Measurements from ENCODE around the gene UNC13A.

Gene UNC13A

DNA sequence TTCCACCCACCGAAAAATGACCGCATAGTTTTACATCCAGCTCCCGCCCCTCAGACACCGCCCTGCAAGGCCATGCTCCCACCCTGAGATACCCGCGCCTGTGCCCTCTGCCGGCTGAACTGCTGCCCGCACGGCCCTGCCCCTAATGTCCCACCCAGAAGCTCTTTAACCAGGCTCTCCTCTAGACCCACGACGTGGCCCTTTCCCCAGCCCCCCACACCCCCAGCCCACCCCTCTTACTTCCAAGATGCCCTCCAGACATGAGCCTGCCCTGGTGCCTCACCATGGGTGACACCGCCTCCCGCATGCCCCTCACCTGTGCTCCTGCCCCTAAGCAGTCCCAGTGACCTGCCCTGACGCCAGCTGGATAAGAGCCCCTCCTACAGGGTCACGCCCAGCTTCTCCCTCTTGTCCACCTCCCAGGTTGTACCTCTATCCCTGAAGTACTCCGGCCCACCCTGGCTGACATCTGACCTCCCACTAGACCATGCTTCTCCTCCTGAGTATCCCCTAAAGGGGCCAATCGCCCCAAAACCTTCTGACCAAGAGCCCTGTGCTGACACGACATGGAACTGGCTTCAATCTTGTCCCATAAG lies 81.5 kb downstream of the UNC13A start:
- Histone ChIP-seq H3K4me2 (ENCODE audit: low read depth, low read length, poor library complexity, severe bottlenecking) (peak overlapping the region; percentile 60), H3K9ac (ENCODE audit: low read length) (peak overlapping the region; percentile 57), H3K9me3 (ENCODE audit: insufficient read depth, low read length) (no peaks in the 10 kb centered on the region), H3K36me3 (ENCODE audit: low read length) (no peaks in the 10 kb centered on the region), H4K20me1 (ENCODE audit: low read depth, low read length) (no peaks in the 10 kb centered on the region), H3K4me3 (ENCODE audit: insufficient read depth, low read length, poor library complexity, severe bottlenecking) (peak overlapping the region; percentile 56), H3F3A (ENCODE audit: insufficient read depth) (0 out of 2 replicates have a peak, but pooled peaks cover 9% of the 10 kb centered on the region), H3K27ac (ENCODE audit: low read depth, low read length) (no peak overlapping the region), H3K79me2 (ENCODE audit: insufficient read depth, low read length) (no peaks in the 10 kb centered on the region), H3K9me2 (replicated peaks; ENCODE audit: insufficient read depth, low read length) (no peaks in the 10 kb centered on the region), H3K27me3 (ENCODE audit: low read length) (no peaks in the 10 kb centered on the region), H2AFZ (ENCODE audit: low read depth, low read length, severe bottlenecking) (peak overlapping the region; percentile 61)
- TF ChIP-seq EZH2phosphoT487 (conservative IDR thresholded peaks at IDR 0.05; ENCODE audit: low read length) = no peak
- no peak for TF ChIP-seq CTCF (IDR thresholded peaks at IDR 0.05; ENCODE audit: insufficient read depth, low read length, poor library complexity, severe bottlenecking)

DNA sequence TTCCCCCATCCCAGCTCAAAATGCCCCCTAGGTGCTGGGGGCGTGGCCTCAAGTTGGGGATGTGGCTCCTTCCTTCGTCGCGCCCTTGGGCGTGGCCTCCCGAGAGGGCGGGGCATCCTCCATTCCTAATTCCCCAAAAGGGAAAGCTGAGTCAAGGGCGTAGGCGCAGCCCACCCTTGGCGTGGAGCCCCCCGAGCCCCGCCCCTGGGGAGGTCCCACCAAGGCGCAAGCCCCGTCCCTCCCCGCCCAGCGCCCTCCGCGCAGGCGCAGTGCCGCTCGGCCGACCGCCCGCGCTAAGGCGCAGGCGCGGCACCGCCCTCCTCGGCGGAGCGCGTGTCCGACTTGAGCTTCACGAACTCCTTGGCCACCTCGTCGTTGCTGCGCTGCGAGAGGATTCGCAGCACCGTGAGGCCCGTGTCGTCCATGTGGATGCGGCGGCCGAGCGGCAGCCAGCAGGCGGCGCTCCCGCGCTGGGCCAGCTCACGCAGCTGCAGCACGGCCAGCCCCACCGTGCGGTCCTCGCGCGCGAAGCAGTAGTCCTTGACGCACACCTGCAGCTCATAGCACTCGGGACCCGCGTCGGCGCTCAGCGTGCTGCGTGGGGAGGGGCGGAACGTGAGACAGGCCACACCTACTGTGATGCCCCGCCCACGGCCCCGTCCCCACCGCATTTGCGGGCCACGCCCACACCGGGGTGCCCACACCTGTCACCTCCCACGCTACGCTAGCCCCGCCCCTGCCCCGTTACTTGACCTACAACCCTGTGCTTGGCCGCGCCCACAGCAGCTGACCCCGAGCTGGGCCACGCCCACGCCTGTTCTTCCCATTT lies 82.2 kb downstream of the UNC13A start:
- Histone ChIP-seq H3K9ac (ENCODE audit: low read length) (peak overlapping the region; percentile 57), H3K4me2 (ENCODE audit: low read depth, low read length, poor library complexity, severe bottlenecking) (peak overlapping the region; percentile 60), H3K79me2 (ENCODE audit: insufficient read depth, low read length) (no peaks in the 10 kb centered on the region), H3K4me3 (ENCODE audit: insufficient read depth, low read length, poor library complexity, severe bottlenecking) (peak overlapping the region; percentile 56), H2AFZ (ENCODE audit: low read depth, low read length, severe bottlenecking) (peak overlapping the region; percentile 63), H3K9me2 (replicated peaks; ENCODE audit: insufficient read depth, low read length) (no peaks in the 10 kb centered on the region), H3K9me3 (ENCODE audit: insufficient read depth, low read length) (no peaks in the 10 kb centered on the region), H3K36me3 (ENCODE audit: low read length) (no peaks in the 10 kb centered on the region), H3F3A (ENCODE audit: insufficient read depth) (0 out of 2 replicates have a peak, but pooled peaks cover 9% of the 10 kb centered on the region), H3K27me3 (ENCODE audit: low read length) (no peaks in the 10 kb centered on the region), H3K27ac (ENCODE audit: low read depth, low read length) (peak overlapping the region; percentile 76), H4K20me1 (ENCODE audit: low read depth, low read length) (no peaks in the 10 kb centered on the region)
- no peak for TF ChIP-seq EZH2phosphoT487 (conservative IDR thresholded peaks at IDR 0.05; ENCODE audit: low read length)
- TF ChIP-seq CTCF (IDR thresholded peaks at IDR 0.05; ENCODE audit: insufficient read depth, low read length, poor library complexity, severe bottlenecking) = peak; percentile 41

DNA sequence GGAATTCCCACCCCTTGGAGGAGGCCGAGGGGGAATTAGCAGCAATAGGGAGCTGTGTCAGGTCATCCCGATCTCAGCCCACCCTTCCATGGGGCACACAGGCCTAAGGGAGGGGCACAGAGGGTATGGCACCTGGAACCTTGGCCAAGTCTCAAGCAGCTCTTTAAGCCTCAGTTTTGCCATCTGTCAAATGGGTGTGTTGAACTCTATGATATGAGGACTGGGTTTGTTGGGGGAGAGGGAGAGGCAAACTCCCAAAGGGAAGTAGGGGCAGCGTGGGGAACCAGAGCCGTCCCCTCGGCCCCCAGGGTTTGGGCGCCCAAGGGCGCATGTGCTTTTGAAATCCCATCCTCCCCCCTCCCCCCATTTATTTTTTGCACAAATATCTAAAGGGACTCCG lies 83.0 kb downstream of the UNC13A start:
- Histone ChIP-seq H3K36me3 (ENCODE audit: low read length) (no peaks in the 10 kb centered on the region), H3K9ac (ENCODE audit: low read length) (no peak overlapping the region), H3F3A (ENCODE audit: insufficient read depth) (0 out of 2 replicates have a peak, but pooled peaks cover 9% of the 10 kb centered on the region), H3K4me3 (ENCODE audit: insufficient read depth, low read length, poor library complexity, severe bottlenecking) (no peak overlapping the region), H3K27me3 (ENCODE audit: low read length) (no peaks in the 10 kb centered on the region), H3K9me2 (replicated peaks; ENCODE audit: insufficient read depth, low read length) (no peaks in the 10 kb centered on the region), H3K9me3 (ENCODE audit: insufficient read depth, low read length) (no peaks in the 10 kb centered on the region), H2AFZ (ENCODE audit: low read depth, low read length, severe bottlenecking) (no peak overlapping the region), H3K79me2 (ENCODE audit: insufficient read depth, low read length) (no peaks in the 10 kb centered on the region), H3K27ac (ENCODE audit: low read depth, low read length) (no peak overlapping the region), H3K4me2 (ENCODE audit: low read depth, low read length, poor library complexity, severe bottlenecking) (peak overlapping the region; percentile 60), H4K20me1 (ENCODE audit: low read depth, low read length) (no peaks in the 10 kb centered on the region)
- TF ChIP-seq CTCF (IDR thresholded peaks at IDR 0.05; ENCODE audit: insufficient read depth, low read length, poor library complexity, severe bottlenecking) (no peak), EZH2phosphoT487 (conservative IDR thresholded peaks at IDR 0.05; ENCODE audit: low read length) (no peak)
